MM.1S (cell line): ENCODE results near the gene SLC45A3.

ENCODE experiments used
- DNase-seq: peaks from one replicate; pipeline ENCODE4 v3.0.0-alpha.2; 2015
- H2AFZ ChIP-seq: fragments of 300-600 bp; sonication (generic); 2 replicates; pipeline ENCODE4 v1.6.0; 2016; ENCODE audit warnings: antibody characterized with exemption, low read length
- H3F3A ChIP-seq: fragments of 300-600 bp; sonication (generic); 2 replicates; pipeline ENCODE4 v1.6.1; 2016; ENCODE audit warnings: mild to moderate bottlenecking, antibody characterized with exemption, low read length, moderate library complexity, mixed read lengths; ENCODE audit not compliant: insufficient read depth
- H3K27ac ChIP-seq: fragments of 300-600 bp; sonication (generic); 2 replicates; pipeline ENCODE4 v1.5.1; 2016; ENCODE audit warnings: mild to moderate bottlenecking, low read length
- H3K27me3 ChIP-seq: fragments of 300-600 bp; sonication (generic); replicated peaks from 2 replicates; pipeline ENCODE4 v1.6.0; 2016; ENCODE audit warnings: low read length; ENCODE audit not compliant: insufficient read depth
- H3K36me3 ChIP-seq: fragments of 300-600 bp; sonication (generic); replicated peaks from 2 replicates; pipeline ENCODE4 v1.6.1; 2016; ENCODE audit warnings: mild to moderate bottlenecking, low read length, mixed read lengths; ENCODE audit not compliant: insufficient read depth
- H3K4me1 ChIP-seq: fragments of 300-600 bp; sonication (generic); 2 replicates; pipeline ENCODE4 v1.6.1; 2016; ENCODE audit warnings: low read length, mixed read lengths
- H3K4me2 ChIP-seq: fragments of 300-600 bp; sonication (generic); 2 replicates; pipeline ENCODE4 v1.6.0; 2016; ENCODE audit warnings: low read depth, low read length
- H3K4me3 ChIP-seq: fragments of 300-600 bp; sonication (generic); 2 replicates; pipeline ENCODE4 v1.5.1; 2016; ENCODE audit warnings: low read length, mixed read lengths
- H3K79me2 ChIP-seq: fragments of 300-600 bp; sonication (generic); 2 replicates; pipeline ENCODE4 v1.6.1; 2016; ENCODE audit warnings: mixed run types, low read length, mixed read lengths
- H3K9ac ChIP-seq: fragments of 300-600 bp; sonication (generic); 2 replicates; pipeline ENCODE4 v1.6.1; 2016; ENCODE audit warnings: low read length, mixed read lengths
- H3K9me2 ChIP-seq: fragments of 300-600 bp; sonication (generic); replicated peaks from 2 replicates; pipeline ENCODE4 v1.6.1; 2016; ENCODE audit warnings: mild to moderate bottlenecking, low read length, mixed read lengths; ENCODE audit not compliant: insufficient read depth
- H3K9me3 ChIP-seq: fragments of 300-600 bp; sonication (generic); replicated peaks from 2 replicates; pipeline ENCODE4 v1.6.1; 2016; ENCODE audit warnings: mild to moderate bottlenecking, low read length, mixed read lengths; ENCODE audit not compliant: insufficient read depth
- H4K20me1 ChIP-seq: fragments of 300-600 bp; sonication (generic); 2 replicates; pipeline ENCODE4 v1.6.1; 2016; ENCODE audit warnings: mild to moderate bottlenecking, low read length, moderate library complexity, mixed read lengths; ENCODE audit not compliant: insufficient read depth
- EZH2 ChIP-seq: fragments of 300-600 bp; sonication (generic); optimal IDR thresholded peaks from 2 replicates; pipeline ENCODE3; 2017; ENCODE audit warnings: low read depth, mild to moderate bottlenecking, antibody characterized with exemption, low read length, mixed read lengths
- EZH2phosphoT487 ChIP-seq: fragments of 300-600 bp; sonication (generic); IDR thresholded peaks from 2 replicates; pipeline ENCODE4 v1.6.1; 2018; ENCODE audit warnings: antibody characterized with exemption, low read length
- TF ChIP-seq, protein P1 (sequence below): fragments of 300-600 bp; sonication (generic); IDR thresholded peaks from 2 replicates; pipeline ENCODE4 v1.5.1; 2016; ENCODE audit warnings: antibody characterized with exemption, low read length, mixed read lengths

SLC45A3 gene

DNA sequence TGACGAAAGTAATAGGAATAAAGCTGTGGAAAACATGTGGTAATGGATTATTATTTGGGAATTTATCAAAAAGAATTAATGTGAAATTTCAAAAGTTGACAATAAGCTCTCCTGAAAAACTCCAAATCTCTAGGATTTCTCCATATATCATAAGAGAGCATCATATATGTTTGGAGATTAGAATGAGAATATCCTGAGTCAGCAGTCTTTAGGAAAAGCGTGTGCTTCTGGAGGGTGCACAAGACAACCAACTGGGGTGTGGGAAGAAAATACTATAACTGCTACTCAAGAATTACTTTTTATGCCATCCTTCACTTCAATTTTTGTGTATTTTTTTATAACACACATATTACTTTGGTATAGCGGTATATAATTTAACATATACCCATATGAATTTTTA lies 68.2 kb downstream of the SLC45A3 start:
- TF ChIP-seq, protein P1, sequence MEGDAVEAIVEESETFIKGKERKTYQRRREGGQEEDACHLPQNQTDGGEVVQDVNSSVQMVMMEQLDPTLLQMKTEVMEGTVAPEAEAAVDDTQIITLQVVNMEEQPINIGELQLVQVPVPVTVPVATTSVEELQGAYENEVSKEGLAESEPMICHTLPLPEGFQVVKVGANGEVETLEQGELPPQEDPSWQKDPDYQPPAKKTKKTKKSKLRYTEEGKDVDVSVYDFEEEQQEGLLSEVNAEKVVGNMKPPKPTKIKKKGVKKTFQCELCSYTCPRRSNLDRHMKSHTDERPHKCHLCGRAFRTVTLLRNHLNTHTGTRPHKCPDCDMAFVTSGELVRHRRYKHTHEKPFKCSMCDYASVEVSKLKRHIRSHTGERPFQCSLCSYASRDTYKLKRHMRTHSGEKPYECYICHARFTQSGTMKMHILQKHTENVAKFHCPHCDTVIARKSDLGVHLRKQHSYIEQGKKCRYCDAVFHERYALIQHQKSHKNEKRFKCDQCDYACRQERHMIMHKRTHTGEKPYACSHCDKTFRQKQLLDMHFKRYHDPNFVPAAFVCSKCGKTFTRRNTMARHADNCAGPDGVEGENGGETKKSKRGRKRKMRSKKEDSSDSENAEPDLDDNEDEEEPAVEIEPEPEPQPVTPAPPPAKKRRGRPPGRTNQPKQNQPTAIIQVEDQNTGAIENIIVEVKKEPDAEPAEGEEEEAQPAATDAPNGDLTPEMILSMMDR, result no peak
- no peak for TF ChIP-seq EZH2phosphoT487
- TF ChIP-seq EZH2, result no peak
- Histone ChIP-seq H4K20me1 (no peaks in the 10 kb centered on the region), H3K4me3 (no peak overlapping the region), H3K9me3 (no peaks in the 10 kb centered on the region), H3K27ac (no peak overlapping the region), H3F3A (no peaks in the 10 kb centered on the region), H3K36me3 (0 out of 2 replicates have a peak, but pooled peaks cover 3% of the 10 kb centered on the region), H3K79me2 (0 out of 2 replicates have a peak, but pooled peaks cover 16% of the 10 kb centered on the region), H3K27me3 (no peaks in the 10 kb centered on the region), H3K4me2 (no peak overlapping the region), H3K4me1 (no peaks in the 10 kb centered on the region), H2AFZ (no peak overlapping the region), H3K9me2 (no peaks in the 10 kb centered on the region), H3K9ac (no peak overlapping the region)
- no peak for DNase-seq

DNA sequence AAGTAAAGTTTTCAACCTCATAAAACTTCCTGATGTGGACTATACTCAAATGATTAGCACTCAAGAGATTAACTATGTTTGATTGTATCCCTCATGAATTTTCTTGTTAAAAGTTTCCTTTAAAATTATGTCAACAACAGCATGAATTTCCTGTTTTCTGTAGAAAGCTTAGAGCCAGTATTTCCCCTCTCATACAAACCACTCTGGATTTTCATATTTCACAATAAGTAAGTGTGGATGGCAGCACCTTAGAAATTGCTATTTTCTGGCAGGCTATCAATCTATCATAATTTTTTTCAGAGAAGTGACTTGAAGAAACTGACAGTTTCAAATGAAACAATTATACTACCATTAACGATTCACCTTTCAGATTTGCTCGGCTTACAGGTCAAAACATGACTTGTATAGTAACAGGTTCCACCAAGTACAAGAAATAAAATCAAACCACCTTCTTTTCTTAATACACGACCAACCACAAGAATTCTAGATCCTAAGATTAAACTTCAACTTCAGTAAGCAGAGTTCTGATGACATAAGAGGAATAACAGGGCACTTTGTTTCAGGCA lies 69.3 kb downstream of the SLC45A3 start:
- Histone ChIP-seq H3K9me3 (no peaks in the 10 kb centered on the region), H3K9me2 (no peaks in the 10 kb centered on the region), H3K9ac (no peak overlapping the region), H3K27ac (no peak overlapping the region), H3K4me2 (no peak overlapping the region), H2AFZ (no peak overlapping the region), H4K20me1 (no peaks in the 10 kb centered on the region), H3K79me2 (0 out of 2 replicates have a peak, but pooled peaks cover 16% of the 10 kb centered on the region), H3F3A (no peaks in the 10 kb centered on the region), H3K27me3 (no peaks in the 10 kb centered on the region), H3K4me1 (no peaks in the 10 kb centered on the region), H3K36me3 (0 out of 2 replicates have a peak, but pooled peaks cover 3% of the 10 kb centered on the region), H3K4me3 (no peak overlapping the region)
- DNase-seq, result no peak
- TF ChIP-seq EZH2 (no peak), EZH2phosphoT487 (no peak)
- TF ChIP-seq, protein P1, result no peak

DNA sequence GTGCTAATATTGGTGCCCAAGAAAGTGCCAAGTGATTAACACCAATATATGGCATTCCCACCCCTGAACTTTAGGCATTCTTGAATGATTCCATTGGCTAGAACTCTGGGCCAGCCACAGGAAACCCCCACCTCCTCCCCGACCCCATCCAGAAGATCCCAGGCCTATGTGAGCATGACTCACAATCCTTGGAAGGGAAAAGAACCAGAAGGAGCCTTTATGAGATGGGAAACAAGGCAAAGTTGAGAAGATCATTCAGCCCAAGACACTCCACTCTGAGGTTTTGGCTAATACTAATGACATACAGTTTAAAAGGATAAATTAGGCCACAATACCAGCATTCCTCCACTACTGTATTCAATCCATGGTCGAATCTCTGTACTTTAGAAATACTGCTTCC lies 70.3 kb downstream of the SLC45A3 start:
- no peaks in the 10 kb centered on the region for H3K9me3 ChIP-seq
- H3K79me2 ChIP-seq, result 0 out of 2 replicates have a peak, but pooled peaks cover 16% of the 10 kb centered on the region
- H3F3A ChIP-seq, result no peaks in the 10 kb centered on the region
- no peak for TF ChIP-seq EZH2phosphoT487
- TF ChIP-seq, protein P1, result no peak
- no peak for TF ChIP-seq EZH2
- H3K4me3 ChIP-seq, result no peak overlapping the region
- no peak overlapping the region for H3K27ac ChIP-seq
- H3K4me1 ChIP-seq, result no peaks in the 10 kb centered on the region
- no peaks in the 10 kb centered on the region for H3K36me3 ChIP-seq
- no peak for DNase-seq
- H3K4me2 ChIP-seq, result no peak overlapping the region
- no peaks in the 10 kb centered on the region for H3K27me3 ChIP-seq
- H2AFZ ChIP-seq, result no peak overlapping the region
- H3K9me2 ChIP-seq, result no peaks in the 10 kb centered on the region
- no peak overlapping the region for H3K9ac ChIP-seq
- no peaks in the 10 kb centered on the region for H4K20me1 ChIP-seq
